ENCODE data around the gene RNF151. TPM values are rescaled to one million over a fixed set of nuclear protein-coding genes. Genes with fewer than 3 reads are reported as not detected.

RNF151 gene
- total and polyA plus RNA-seq, 2 of the 13 experiments (the other 11 are each of a cell fraction or from before 2014, with no cell fraction given): not detected

- TF ChIP-seq ZBTB33 (CRISPR knock-in tag; IDR thresholded peaks at IDR 0.05) (peak; percentile 40; the same call in 1 of the 2 replicates), YEATS2 (CRISPR knock-in tag; IDR thresholded peaks at IDR 0.05; ENCODE audit: borderline replicate concordance) (peak; percentile 43; the same call in 1 of the 2 replicates), ZNF33A (CRISPR knock-in tag; IDR thresholded peaks at IDR 0.05; ENCODE audit: borderline replicate concordance) (peak; percentile 85; the same call in 1 of the 2 replicates), ZBTB2 (CRISPR knock-in tag; IDR thresholded peaks at IDR 0.05; ENCODE audit: low read depth) (no peak), ZNF878 (CRISPR knock-in tag; IDR thresholded peaks at IDR 0.05) (peak; percentile 60; the same call in 1 of the 2 replicates), HCFC1 (IDR thresholded peaks at IDR 0.05; ENCODE audit: low read depth, low read length) (no peak), ZNF256 (CRISPR knock-in tag; conservative IDR thresholded peaks at IDR 0.05) (no peak), NFATC3 (CRISPR knock-in tag; IDR thresholded peaks at IDR 0.05) (0 out of 2 replicates have a peak, but pooled peaks have one; percentile 24), BRCA1 (CRISPR knock-in tag; IDR thresholded peaks at IDR 0.05) (no peak), ZNF672 (CRISPR knock-in tag; IDR thresholded peaks at IDR 0.05) (no peak), NR0B2 (CRISPR knock-in tag; IDR thresholded peaks at IDR 0.05) (peak; percentile 57; the same call in 1 of the 2 replicates), HNF1B (CRISPR knock-in tag; IDR thresholded peaks at IDR 0.05) (peak; percentile 85), NFE2L2 (IDR thresholded peaks at IDR 0.05; ENCODE audit: low read length) (no peak), ZC3H4 (CRISPR knock-in tag; IDR thresholded peaks at IDR 0.05; ENCODE audit: borderline replicate concordance) (no peak), NFYC (CRISPR knock-in tag; IDR thresholded peaks at IDR 0.05) (peak; percentile 84), PHF21A (CRISPR knock-in tag; IDR thresholded peaks at IDR 0.05) (0 out of 2 replicates have a peak, but pooled peaks have one; percentile 33), PITX1 (CRISPR knock-in tag; IDR thresholded peaks at IDR 0.05) (0 out of 2 replicates have a peak, but pooled peaks have one; percentile 49), ZBTB21 (CRISPR knock-in tag; IDR thresholded peaks at IDR 0.05) (no peak), ZBTB34 (CRISPR knock-in tag; IDR thresholded peaks at IDR 0.05) (0 out of 2 replicates have a peak, but pooled peaks have one; percentile 29), HNRNPUL1 (IDR thresholded peaks at IDR 0.05; ENCODE audit: low read depth, low read length) (no peak), RARA (CRISPR knock-in tag; IDR thresholded peaks at IDR 0.05) (no peak; the same call in 1 of the 2 replicates), MTF2 (CRISPR knock-in tag; IDR thresholded peaks at IDR 0.05; ENCODE audit: borderline replicate concordance) (no peak), ZNF501 (CRISPR knock-in tag; IDR thresholded peaks at IDR 0.05) (peak; percentile 57)
Measured at GRCh38 chr16:1942810-1943726, 23.6 kb upstream of the RNF151 start, which contains the start of gene MSRB1 (continued).

Data from HepG2 (cell line).